C4-2B (cell line): Measurements from ENCODE around the gene TECPR2.

Experiments
- ZFX ChIP-seq: fragments of 450-650 bp; IDR thresholded peaks from 2 replicates; pipeline ENCODE4 v1.6.1; 2017
- TF ChIP-seq, protein P1 (sequence below): fragments of 450-650 bp; conservative IDR thresholded peaks from 2 replicates; pipeline ENCODE4 v1.5.1; 2017; ENCODE audit warnings: mild to moderate bottlenecking

DNA sequence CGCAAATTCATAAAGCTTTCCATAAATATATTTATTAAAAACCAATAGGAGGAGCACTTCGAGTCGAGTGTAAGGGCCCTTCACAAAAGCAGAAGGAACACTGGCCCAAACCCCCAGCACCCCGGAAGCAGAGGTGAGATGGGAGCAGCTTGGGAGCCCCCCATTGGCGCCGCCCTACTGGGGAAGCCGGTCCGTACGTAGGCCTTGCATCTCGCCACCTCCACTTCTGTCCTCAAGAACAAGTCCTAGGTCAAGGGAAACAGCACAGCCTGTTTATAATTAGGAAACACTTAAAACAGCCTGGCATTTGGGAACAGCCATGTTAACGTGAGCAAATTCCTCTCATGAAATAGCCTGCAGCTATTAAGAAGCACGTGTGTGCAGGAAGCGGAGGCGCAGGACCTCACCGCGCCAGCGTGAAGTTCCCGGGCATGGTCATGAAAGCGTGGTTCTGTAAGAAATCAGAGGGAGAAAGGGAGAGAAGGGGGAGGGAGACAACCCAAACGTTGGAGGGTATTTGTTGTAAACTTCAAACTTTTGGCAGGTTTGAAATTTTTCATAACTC lies 139.1 kb downstream of the TECPR2 start:
- TF ChIP-seq, protein P1, sequence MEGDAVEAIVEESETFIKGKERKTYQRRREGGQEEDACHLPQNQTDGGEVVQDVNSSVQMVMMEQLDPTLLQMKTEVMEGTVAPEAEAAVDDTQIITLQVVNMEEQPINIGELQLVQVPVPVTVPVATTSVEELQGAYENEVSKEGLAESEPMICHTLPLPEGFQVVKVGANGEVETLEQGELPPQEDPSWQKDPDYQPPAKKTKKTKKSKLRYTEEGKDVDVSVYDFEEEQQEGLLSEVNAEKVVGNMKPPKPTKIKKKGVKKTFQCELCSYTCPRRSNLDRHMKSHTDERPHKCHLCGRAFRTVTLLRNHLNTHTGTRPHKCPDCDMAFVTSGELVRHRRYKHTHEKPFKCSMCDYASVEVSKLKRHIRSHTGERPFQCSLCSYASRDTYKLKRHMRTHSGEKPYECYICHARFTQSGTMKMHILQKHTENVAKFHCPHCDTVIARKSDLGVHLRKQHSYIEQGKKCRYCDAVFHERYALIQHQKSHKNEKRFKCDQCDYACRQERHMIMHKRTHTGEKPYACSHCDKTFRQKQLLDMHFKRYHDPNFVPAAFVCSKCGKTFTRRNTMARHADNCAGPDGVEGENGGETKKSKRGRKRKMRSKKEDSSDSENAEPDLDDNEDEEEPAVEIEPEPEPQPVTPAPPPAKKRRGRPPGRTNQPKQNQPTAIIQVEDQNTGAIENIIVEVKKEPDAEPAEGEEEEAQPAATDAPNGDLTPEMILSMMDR: peak; percentile 28
- no peak for TF ChIP-seq ZFX
